Liver (tissue), 9 donors: ENCODE measurements around the gene TGIF1. TPM values are rescaled to one million over a fixed set of nuclear protein-coding genes. Genes with fewer than 3 reads are reported as not detected.

ENCODE experiments used
- DNase-seq: peaks from one replicate; pipeline ENCODE4 v3.0.0-alpha.2; 2017; ENCODE audit warnings: low spot score
- H3K27ac ChIP-seq, 2 donors: one replicate each; pipeline ENCODE4 v1.7.0; 2013; ENCODE audit warnings: inconsistent platforms in 2 of 2, low read length in 2 of 2, control low read depth in 1 of 2, low read depth in 1 of 2, mild to moderate bottlenecking in 1 of 2
- H3K27me3 ChIP-seq, 4 donors: one replicate each; pipeline versions ENCODE4 v1.6.1 to v1.7.0; 2013; ENCODE audit warnings: low read length in 3 of 4, inconsistent platforms in 1 of 4, mild to moderate bottlenecking in 1 of 4, moderate library complexity in 1 of 4; ENCODE audit not compliant: control insufficient read depth in 4 of 4, insufficient read depth in 4 of 4
- H3K36me3 ChIP-seq, 4 donors: one replicate each; pipeline versions ENCODE4 v1.6.1 to v1.7.0; 2013; ENCODE audit warnings: low read length in 3 of 4, mild to moderate bottlenecking in 3 of 4, low read depth in 1 of 4, moderate library complexity in 1 of 4; ENCODE audit not compliant: control insufficient read depth in 4 of 4, insufficient read depth in 3 of 4
- H3K4me1 ChIP-seq, 4 donors: one replicate each; pipeline versions ENCODE4 v1.6.1 to v1.7.0; 2013; ENCODE audit warnings: low read length in 3 of 4, mild to moderate bottlenecking in 3 of 4, moderate library complexity in 1 of 4; ENCODE audit not compliant: control insufficient read depth in 4 of 4, insufficient read depth in 4 of 4
- H3K4me3 ChIP-seq, 3 donors: one replicate each; pipeline versions ENCODE4 v1.6.1 to v1.7.0; 2013; ENCODE audit warnings: low read length in 3 of 3, control low read depth in 1 of 3, low read depth in 1 of 3, mild to moderate bottlenecking in 1 of 3
- H3K9ac ChIP-seq, 2 donors: one replicate each; pipeline ENCODE4 v1.7.0; 2013; ENCODE audit warnings: low read length in 2 of 2, mild to moderate bottlenecking in 2 of 2, moderate library complexity in 2 of 2, control low read depth in 1 of 2, low read depth in 1 of 2
- H3K9me3 ChIP-seq, 4 donors: one replicate each; pipeline versions ENCODE4 v1.6.1 to v1.7.0; 2013; ENCODE audit warnings: low read length in 3 of 4; ENCODE audit not compliant: control insufficient read depth in 4 of 4
- CTCF ChIP-seq: fragments of 150-350 bp; IDR thresholded peaks from 2 replicates; pipeline ENCODE4 v1.5.1; 2017; ENCODE audit warnings: improper control_type of control experiment, low read depth, low read length; ENCODE audit not compliant: missing input control
- EGR1 ChIP-seq, 2 donors: IDR thresholded peaks; 2 replicates each; pipeline ENCODE4 v1.6.1; 2016 to 2018; ENCODE audit warnings: antibody characterized with exemption in 2 of 2, low read depth in 2 of 2
- FOXA1 ChIP-seq: IDR thresholded peaks from 2 replicates; pipeline ENCODE4 v1.6.1; 2016; ENCODE audit warnings: antibody characterized with exemption
- FOXA2 ChIP-seq: IDR thresholded peaks from 2 replicates; pipeline ENCODE4 v1.6.1; 2016; ENCODE audit warnings: antibody characterized with exemption
- GABPA ChIP-seq, 2 donors: IDR thresholded peaks in 1 of 2; conservative IDR thresholded peaks in 1 of 2; 2 replicates each; pipeline ENCODE4 v1.6.1; 2016; ENCODE audit warnings: antibody characterized with exemption in 2 of 2, mild to moderate bottlenecking in 1 of 2, moderate library complexity in 1 of 2
- HNF4A ChIP-seq, 2 donors: conservative IDR thresholded peaks; 2 replicates each; pipeline ENCODE4 v1.6.1; 2016; ENCODE audit warnings: antibody characterized with exemption in 2 of 2, mild to moderate bottlenecking in 2 of 2
- HNF4G ChIP-seq: IDR thresholded peaks from 2 replicates; pipeline ENCODE4 v1.6.1; 2016; ENCODE audit warnings: antibody characterized with exemption
- MAX ChIP-seq: IDR thresholded peaks from 2 replicates; pipeline ENCODE4 v1.6.1; 2016; ENCODE audit warnings: antibody characterized with exemption
- NR2F2 ChIP-seq: IDR thresholded peaks from 2 replicates; pipeline ENCODE4 v1.6.1; 2016; ENCODE audit warnings: antibody characterized with exemption
- RXRA ChIP-seq, 2 donors: IDR thresholded peaks; 2 replicates each; pipeline ENCODE4 v1.6.1; 2017 to 2018; ENCODE audit warnings: antibody characterized with exemption in 2 of 2, mild to moderate bottlenecking in 1 of 2
- SP1 ChIP-seq: IDR thresholded peaks from 2 replicates; pipeline ENCODE4 v1.6.1; 2018; ENCODE audit warnings: antibody characterized with exemption, mild to moderate bottlenecking
- TAF1 ChIP-seq: conservative IDR thresholded peaks from 2 replicates; pipeline ENCODE4 v1.6.1; 2016; ENCODE audit warnings: antibody characterized with exemption, mild to moderate bottlenecking
- YY1 ChIP-seq: IDR thresholded peaks from 2 replicates; pipeline ENCODE4 v1.6.1; 2016; ENCODE audit warnings: antibody characterized with exemption, mild to moderate bottlenecking
- ZBTB33 ChIP-seq: IDR thresholded peaks from 2 replicates; pipeline ENCODE4 v1.6.1; 2016; ENCODE audit warnings: antibody characterized with exemption
- WGBS: extraction: QIAGEN DNeasy Blood & Tissue Kit; methylation state at CpG from one replicate; pipeline ENCODE4 v1.1.7; 2013; 5-methylcytosine and 5-hydroxymethylcytosine counted together
- polyA plus RNA-seq, 2 donors: library from polyadenylated mRNA; stranded (reverse) in 1 of 2; unstranded in 1 of 2; fragments of 200-250 nt in 1 of 2; fragments of >200 nt in 1 of 2; fragmentation: Nextera tagmentation in 1 of 2; extraction: Ambion mirVana in 1 of 2; gene quantifications; one replicate each; pipeline versions ENCODE4 v1.2.1 to v1.2.3, GENCODE V29; 2013 to 2015
- total RNA-seq, 2 donors: library from RNA; depleted of rRNA; stranded (reverse); fragments of >200 nt; gene quantifications; one replicate each; pipeline ENCODE4 v1.2.3, GENCODE V29; 2014
- TF ChIP-seq, protein P1 (sequence below): IDR thresholded peaks from 2 replicates; pipeline ENCODE4 v1.6.1; 2016; ENCODE audit warnings: antibody characterized with exemption
- TF ChIP-seq, protein P2 (sequence below): IDR thresholded peaks from 2 replicates; pipeline ENCODE4 v1.6.1; 2016; ENCODE audit warnings: antibody characterized with exemption, mild to moderate bottlenecking
- donor health status: healthy.
- donor health status: healthy.
- donor health status: healthy.
- donor health status: healthy.
- donor health status: healthy.

Gene TGIF1
- total and polyA plus RNA-seq, 4 donors: 13.1 to 26.4 (median 18.4) TPM

- Histone ChIP-seq H3K27me3 (no peaks in the 10 kb centered on the region), H3K9ac (no peak overlapping the region)
- no peak for TF ChIP-seq HNF4G
Observed at GRCh38 chr18:3461704-3462103, 11.7 kb downstream of the TGIF1 start.

GRCh38 chr18:3463051-3463450, 13.1 kb downstream of the TGIF1 start:
- Histone ChIP-seq H3K27ac (no peak overlapping the region), H3K4me1 (peaks cover 8 to 15% (median 11%) of the 10 kb centered on the region in 4 donors), H3K36me3 (peaks cover 0 to 3% (median 1%) of the 10 kb centered on the region in 4 donors), H3K4me3 (no peak overlapping the region), H3K9ac (no peak overlapping the region), H3K27me3 (no peaks in the 10 kb centered on the region), H3K9me3 (no peaks in the 10 kb centered on the region)
- no peak for TF ChIP-seq YY1
- WGBS: 79% methylated on average over 2 of the region's 2 CpGs
- no peak for DNase-seq

More at GRCh38 chr18:3461704-3462103, 11.7 kb downstream of the TGIF1 start:
- Histone ChIP-seq H3K36me3 (peaks cover 2 to 10% (median 5%) of the 10 kb centered on the region in 4 donors), H3K27ac (no peak overlapping the region), H3K4me3 (no peak overlapping the region), H3K9me3 (no peaks in the 10 kb centered on the region), H3K4me1 (peaks cover 10 to 27% (median 16%) of the 10 kb centered on the region in 4 donors)
- DNase-seq: no peak
- WGBS: 98% methylated on average over 5 of the region's 5 CpGs

DNA sequence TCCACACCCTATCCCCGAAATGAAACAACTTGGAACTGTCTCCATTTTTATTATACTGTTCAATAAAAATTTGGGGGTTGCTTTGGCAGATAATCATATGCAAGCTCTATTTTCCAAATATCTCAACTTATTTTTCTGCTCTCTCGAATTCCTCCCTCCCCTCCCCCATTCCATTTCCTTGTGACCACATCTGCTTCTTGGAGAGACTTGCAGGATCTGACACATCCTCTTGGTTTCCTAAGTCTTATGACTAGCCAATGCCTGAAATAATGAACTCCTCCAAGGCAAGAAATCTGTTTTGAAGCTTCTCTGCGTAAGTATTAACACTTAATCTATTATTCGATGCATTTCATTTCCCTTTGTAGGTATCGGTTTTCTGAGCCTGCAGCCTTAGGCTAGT, 16.1 kb downstream of the TGIF1 start:
- Histone ChIP-seq H3K27me3 (no peaks in the 10 kb centered on the region), H3K9me3 (no peaks in the 10 kb centered on the region), H3K4me3 (no peak overlapping the region), H3K4me1 (no peaks in the 10 kb centered on the region), H3K27ac (no peak overlapping the region), H3K36me3 (no peaks in the 10 kb centered on the region), H3K9ac (no peak overlapping the region)
- no peak for TF ChIP-seq FOXA1
- TF ChIP-seq YY1: no peak
- TF ChIP-seq, protein P1, sequence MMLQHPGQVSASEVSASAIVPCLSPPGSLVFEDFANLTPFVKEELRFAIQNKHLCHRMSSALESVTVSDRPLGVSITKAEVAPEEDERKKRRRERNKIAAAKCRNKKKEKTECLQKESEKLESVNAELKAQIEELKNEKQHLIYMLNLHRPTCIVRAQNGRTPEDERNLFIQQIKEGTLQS: no peak
- TF ChIP-seq SP1: no peak
- no peak for TF ChIP-seq HNF4A (conservative IDR thresholded peaks at IDR 0.05)
- no peak for TF ChIP-seq ZBTB33
- TF ChIP-seq FOXA2: no peak
- no peak for TF ChIP-seq TAF1
- TF ChIP-seq RXRA (IDR thresholded peaks at IDR 0.05): no peak
- TF ChIP-seq, protein P2, sequence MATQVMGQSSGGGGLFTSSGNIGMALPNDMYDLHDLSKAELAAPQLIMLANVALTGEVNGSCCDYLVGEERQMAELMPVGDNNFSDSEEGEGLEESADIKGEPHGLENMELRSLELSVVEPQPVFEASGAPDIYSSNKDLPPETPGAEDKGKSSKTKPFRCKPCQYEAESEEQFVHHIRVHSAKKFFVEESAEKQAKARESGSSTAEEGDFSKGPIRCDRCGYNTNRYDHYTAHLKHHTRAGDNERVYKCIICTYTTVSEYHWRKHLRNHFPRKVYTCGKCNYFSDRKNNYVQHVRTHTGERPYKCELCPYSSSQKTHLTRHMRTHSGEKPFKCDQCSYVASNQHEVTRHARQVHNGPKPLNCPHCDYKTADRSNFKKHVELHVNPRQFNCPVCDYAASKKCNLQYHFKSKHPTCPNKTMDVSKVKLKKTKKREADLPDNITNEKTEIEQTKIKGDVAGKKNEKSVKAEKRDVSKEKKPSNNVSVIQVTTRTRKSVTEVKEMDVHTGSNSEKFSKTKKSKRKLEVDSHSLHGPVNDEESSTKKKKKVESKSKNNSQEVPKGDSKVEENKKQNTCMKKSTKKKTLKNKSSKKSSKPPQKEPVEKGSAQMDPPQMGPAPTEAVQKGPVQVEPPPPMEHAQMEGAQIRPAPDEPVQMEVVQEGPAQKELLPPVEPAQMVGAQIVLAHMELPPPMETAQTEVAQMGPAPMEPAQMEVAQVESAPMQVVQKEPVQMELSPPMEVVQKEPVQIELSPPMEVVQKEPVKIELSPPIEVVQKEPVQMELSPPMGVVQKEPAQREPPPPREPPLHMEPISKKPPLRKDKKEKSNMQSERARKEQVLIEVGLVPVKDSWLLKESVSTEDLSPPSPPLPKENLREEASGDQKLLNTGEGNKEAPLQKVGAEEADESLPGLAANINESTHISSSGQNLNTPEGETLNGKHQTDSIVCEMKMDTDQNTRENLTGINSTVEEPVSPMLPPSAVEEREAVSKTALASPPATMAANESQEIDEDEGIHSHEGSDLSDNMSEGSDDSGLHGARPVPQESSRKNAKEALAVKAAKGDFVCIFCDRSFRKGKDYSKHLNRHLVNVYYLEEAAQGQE: no peak
- no peak for TF ChIP-seq CTCF
- TF ChIP-seq MAX: no peak
- no peak for TF ChIP-seq NR2F2
- no peak for TF ChIP-seq EGR1 (IDR thresholded peaks at IDR 0.05; ENCODE audit: low read depth in 2 of 2)
- no peak for TF ChIP-seq HNF4G
- no peak for TF ChIP-seq GABPA (IDR thresholded peaks at IDR 0.05 in 1 of 2, conservative IDR thresholded peaks at IDR 0.05 in 1 of 2)
- WGBS: 83% methylated on average over 5 of the region's 5 CpGs
- no peak for DNase-seq
